ENCODE measurements around the gene ZNF883.
"Not testable (repeated sequence)": the region's sequence is repeated elsewhere in the genome, so short reads cannot be mapped to it uniquely, and the experiment has no call there.

The ZNF883 gene

GRCh38 chr9:113011911-113012381 is at the start of gene ZNF883:
ZNF883 (minus strand) TSS chr9:113012192.
- no peak for DNase-seq

- not testable (repeated sequence) for DNase-seq
Measured at GRCh38 chr9:113061072-113061850, 49.3 kb upstream of the ZNF883 start.

GRCh38 chr9:113059581-113060284 is 47.7 kb upstream of the ZNF883 start:
- DNase-seq, result not testable (repeated sequence)

DNA sequence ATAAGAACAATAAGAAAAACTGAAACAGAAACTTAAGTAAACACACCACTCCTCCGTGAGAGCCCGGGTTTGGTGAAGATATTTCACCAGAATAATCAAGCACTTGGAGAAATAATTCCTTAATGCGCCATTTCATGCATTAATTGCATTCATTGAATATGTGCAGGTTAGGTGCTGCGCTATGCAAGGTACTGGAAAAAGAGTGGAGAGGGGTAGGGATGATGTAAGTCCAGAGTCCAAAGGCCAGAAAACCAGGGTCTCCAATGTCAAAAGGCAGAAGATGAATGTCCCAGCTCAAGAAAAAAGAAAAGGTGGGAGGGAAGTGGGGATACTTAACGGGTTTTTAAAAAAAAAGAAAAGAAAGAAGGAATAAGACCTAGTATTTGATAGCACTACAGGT is 45.2 kb upstream of the ZNF883 start:
- no peak for DNase-seq

- no peak for DNase-seq
Measured at GRCh38 chr9:113056191-113057106, 44.5 kb upstream of the ZNF883 start, which contains the start of gene ZFP37. ZFP37 (minus strand) TSS chr9:113056724; CDS start chr9:113056688, 36 bp downstream.

- no peak for DNase-seq
Measured at GRCh38 chr9:113042884-113043657, 31.1 kb upstream of the ZNF883 start.

GRCh38 chr9:113026200-113026599 is 14.2 kb upstream of the ZNF883 start:
- DNase-seq, result no peak

- no peak for DNase-seq
Measured at GRCh38 chr9:113018247-113018646, 6.3 kb upstream of the ZNF883 start.

DNA sequence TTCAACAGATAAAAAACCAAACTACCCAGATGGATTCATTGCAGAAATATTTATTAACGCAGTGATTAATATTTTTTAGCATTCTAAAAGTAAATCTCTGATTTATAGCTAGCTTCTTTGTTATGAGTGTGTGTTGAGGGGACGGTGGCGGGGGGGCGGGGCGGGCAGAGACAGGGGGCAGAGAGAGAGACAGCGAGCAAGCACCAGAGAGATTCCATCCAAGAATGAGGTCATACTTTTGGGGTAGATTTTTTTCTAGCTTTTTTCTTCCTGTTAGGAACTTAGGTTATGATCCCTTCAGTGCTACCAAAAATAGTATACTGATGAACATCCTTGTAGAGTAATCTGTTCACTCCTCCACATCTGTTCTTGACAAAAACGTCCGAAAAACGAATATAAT is 500 bp upstream of the ZNF883 start:
- DNase-seq, result no peak

DNA sequence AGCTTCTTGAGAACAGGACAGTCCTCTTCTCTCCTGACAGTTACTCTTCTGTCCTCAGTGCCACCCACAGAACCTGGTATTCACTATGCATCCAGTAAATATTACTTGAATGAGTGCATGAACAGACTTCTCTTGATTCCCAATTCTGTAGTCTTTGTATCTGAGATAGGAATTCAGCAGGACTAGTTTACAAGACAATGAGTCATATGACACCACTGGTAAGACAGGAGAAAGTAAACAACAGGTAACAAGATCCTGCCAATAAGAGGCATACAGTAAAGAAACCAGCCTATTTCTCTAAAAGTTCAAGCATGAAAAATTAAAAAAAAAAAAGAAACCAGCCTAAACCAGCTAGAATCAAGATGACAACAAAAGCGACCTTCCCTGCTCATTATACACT is 6.2 kb downstream of the ZNF883 start:
- DNase-seq, result no peak

- DNase-seq, result no peak
Measured at GRCh38 chr9:112997236-112997941, 14.6 kb downstream of the ZNF883 start.

- no peak for DNase-seq
Measured at GRCh38 chr9:112971415-112971814, 40.6 kb downstream of the ZNF883 start.

- DNase-seq, result no peak
Measured at GRCh38 chr9:112970939-112971338, 41.1 kb downstream of the ZNF883 start.

DNA sequence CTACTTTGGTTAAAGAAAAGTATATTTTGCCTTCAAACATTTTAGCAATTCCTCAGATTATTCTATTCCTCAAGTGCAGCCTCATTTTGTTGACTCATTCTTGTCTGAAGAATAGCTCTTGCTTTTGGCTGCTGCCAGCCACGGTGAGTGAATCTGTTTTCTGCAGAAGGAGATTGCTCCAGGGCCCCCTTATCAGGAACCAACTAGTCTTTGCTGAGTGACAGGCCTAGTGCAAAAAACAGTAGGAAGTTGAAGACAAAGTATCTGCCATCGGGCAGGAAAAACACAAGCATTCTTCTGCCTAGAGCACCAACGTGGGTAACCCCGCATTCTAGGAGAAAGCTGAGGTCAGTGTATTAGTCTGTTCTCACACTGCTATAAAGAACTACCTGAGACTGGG is 42.3 kb downstream of the ZNF883 start:
- no peak for DNase-seq

GRCh38 chr9:112955550-112955949 is 56.4 kb downstream of the ZNF883 start:
- DNase-seq, result no peak

DNA sequence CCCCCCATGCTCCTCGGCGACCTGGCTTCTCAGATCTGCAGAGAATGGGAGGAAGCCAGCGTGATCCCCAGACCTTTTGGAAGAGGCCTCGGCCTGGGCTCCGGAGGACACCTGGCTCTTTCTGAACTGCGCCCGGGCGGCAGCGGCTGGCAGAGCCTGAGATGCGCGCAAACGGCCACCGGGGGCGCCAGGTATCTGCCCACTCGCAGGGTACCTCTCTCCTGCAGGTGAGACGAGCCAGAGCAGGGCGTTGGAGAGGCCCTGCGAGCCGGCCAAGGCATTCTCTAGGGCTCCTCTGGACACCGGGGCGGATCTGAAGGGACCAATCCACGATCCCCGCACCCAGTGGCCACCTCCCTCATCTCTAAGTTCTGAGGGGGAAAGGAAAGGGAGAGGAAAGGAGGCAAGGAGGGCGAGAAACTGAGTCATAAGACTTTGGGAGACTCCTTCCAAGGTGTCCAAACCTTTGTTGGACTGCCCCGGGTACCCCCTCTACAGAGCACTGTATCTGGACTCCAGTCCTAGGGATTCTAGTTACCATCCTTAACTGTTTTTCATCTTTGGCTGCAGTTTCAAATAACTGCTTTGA is 66.3 kb downstream of the ZNF883 start:
- no peak for DNase-seq

DNA sequence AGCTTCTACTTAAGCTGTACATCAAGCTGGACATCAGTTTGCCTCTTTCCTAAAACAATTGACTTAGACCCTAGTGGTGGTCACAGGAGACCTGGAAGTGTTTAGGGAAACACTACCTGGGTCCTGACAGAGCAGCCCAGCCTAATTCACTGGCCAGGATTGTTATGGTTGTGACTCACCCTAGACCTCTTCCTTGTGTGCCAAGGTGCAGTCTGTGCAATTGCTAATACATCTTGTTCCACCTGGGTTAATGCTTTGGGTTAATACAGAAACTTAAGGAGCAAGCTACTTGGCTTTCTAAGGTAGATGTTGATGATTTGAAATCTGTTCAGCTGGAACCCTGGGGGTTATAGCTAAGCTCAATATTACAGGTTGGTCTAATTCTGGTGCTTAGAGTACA is 72.6 kb downstream of the ZNF883 start:
- no peak for DNase-seq

DNA sequence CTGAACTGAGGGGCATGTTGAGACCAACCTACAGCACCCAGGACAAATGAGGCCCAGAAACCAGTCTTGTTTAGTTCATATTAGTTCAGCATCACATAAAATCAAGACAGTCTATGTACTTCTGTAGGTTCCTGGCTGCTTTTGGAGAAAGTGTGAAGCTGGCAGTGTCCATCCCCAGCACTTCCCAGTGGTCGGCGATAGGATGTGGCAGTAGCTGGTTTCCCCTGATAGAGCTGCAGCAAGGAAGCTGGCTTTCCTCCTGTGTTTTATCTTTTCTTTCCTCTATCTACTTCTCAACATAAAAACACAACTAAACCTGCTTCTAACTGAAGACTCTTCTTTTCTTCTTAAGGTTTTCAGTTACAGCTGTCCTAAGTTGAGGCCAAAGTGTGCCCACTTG is 78.3 kb downstream of the ZNF883 start:
- DNase-seq, result no peak

DNA sequence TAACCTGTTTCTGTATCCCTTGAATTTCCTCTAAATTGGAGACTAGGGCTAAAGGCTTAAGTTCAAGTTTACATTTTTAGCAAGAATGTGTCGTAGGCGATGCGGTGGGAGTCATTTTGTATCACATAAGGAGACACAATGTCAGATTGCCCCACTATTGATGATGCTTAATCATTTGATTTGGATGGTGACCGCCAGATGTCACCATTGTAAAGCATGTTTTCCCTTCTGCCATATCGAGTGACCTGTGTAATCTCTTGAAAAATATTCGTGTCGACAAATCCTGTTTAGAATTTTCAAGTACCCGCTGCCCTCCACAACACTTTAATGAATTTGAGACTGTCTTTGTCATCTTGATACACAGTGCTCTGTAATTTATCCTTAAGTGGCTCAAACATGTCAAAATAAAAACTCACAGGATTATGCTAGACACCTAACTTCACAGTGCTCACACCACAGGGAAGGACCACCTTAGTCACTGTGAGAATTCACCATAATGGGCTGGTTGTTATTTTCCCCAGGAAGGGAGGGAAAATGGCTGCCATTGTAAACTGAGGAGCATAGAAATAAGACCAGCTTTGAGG is 86.8 kb downstream of the ZNF883 start:
- no peak for DNase-seq

DNA sequence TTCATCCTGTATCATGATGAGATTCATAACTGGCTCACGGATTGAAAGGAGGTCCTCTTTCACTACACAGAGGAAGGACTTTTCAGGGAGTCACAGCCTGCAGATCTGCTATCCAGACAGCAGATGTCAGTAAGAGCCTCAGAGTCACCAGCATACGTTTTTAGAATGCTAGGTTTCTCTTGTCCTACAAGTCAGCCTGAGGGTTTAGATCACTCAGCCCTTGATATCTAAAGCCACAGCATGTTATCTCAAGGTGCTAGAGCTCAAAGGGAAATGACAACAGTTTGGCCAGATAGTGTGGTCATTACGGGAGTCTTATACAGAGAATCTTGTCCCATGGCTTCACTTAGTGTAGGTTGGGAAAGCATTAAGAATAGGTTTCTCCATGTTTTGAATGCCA is 90.4 kb downstream of the ZNF883 start:
- no peak for DNase-seq

GRCh38 chr9:112917987-112918362 is 94.0 kb downstream of the ZNF883 start:
- DNase-seq, result no peak

Measured in NK-92 treated with Interleukin-12 subunit alpha and Interleukin-12 subunit beta, amount 100 ng/mL, for 24 hours (cell line).